Aorta (tissue), 5 donors: ENCODE measurements around the gene ISM2. TPM values are rescaled to one million over a fixed set of nuclear protein-coding genes. Genes with fewer than 3 reads are reported as not detected.

ENCODE experiments used
- ATAC-seq: fragments of 200-7000 bp; cut with Tn5 transposase; one replicate; pipeline ENCODE4 v1.9.1; 2022; ENCODE audit warnings: moderate library complexity; ENCODE audit not compliant: low FRiP score
- DNase-seq, 2 donors: peaks; one replicate each; pipeline ENCODE4 v3.0.0-alpha.2; 2020
- H3K27ac ChIP-seq, 2 donors: one replicate each; pipeline ENCODE4 v1.5.1; 2013; ENCODE audit warnings: low read length in 2 of 2, mild to moderate bottlenecking in 2 of 2, moderate library complexity in 2 of 2, control low read depth in 1 of 2, inconsistent platforms in 1 of 2, low read depth in 1 of 2
- H3K27me3 ChIP-seq, 2 donors: one replicate each; pipeline ENCODE4 v1.6.1; 2013; ENCODE audit warnings: control low read depth in 1 of 2, low read length in 1 of 2, mild to moderate bottlenecking in 1 of 2, moderate library complexity in 1 of 2; ENCODE audit not compliant: insufficient read depth in 2 of 2, control insufficient read depth in 1 of 2
- H3K36me3 ChIP-seq, 2 donors: one replicate each; pipeline ENCODE4 v1.6.1; 2013; ENCODE audit warnings: control low read depth in 1 of 2, low read length in 1 of 2, mild to moderate bottlenecking in 1 of 2; ENCODE audit not compliant: insufficient read depth in 2 of 2, control insufficient read depth in 1 of 2
- H3K4me1 ChIP-seq, 2 donors: one replicate each; pipeline ENCODE4 v1.6.1; 2013; ENCODE audit warnings: low read length in 2 of 2, control low read depth in 1 of 2, mild to moderate bottlenecking in 1 of 2, moderate library complexity in 1 of 2; ENCODE audit not compliant: insufficient read depth in 2 of 2, control insufficient read depth in 1 of 2
- H3K4me3 ChIP-seq, 2 donors: one replicate each; pipeline ENCODE4 v1.5.1; 2013; ENCODE audit warnings: low read length in 2 of 2, control low read depth in 1 of 2, mild to moderate bottlenecking in 1 of 2
- H3K9me3 ChIP-seq: one replicate; pipeline ENCODE4 v1.6.1; 2013; ENCODE audit warnings: mild to moderate bottlenecking, low read length; ENCODE audit not compliant: control insufficient read depth
- WGBS, 2 donors: extraction: QIAGEN DNeasy Blood & Tissue Kit; methylation state at CpG; one replicate each; pipeline ENCODE4 v1.1.7; 2013; 5-methylcytosine and 5-hydroxymethylcytosine counted together
- intact Hi-C, 2 donors: fragments of 100-400 bp; cut with DNase I; formaldehyde crosslinking; loops; one replicate each; pipeline versions ENCODE4 v1.14.2 to v1.15.0; 2022
- polyA plus RNA-seq, 2 donors: library from polyadenylated mRNA; stranded (reverse); fragments of 200-250 nt; gene quantifications; one replicate each; pipeline ENCODE4 v1.2.3, GENCODE V29; 2013
- total RNA-seq, 2 donors: library from RNA; stranded (reverse); fragmentation: NEBNext Ultra II Directional; extraction: Animal tissue kit (Norgen Biotek cat#: 25700); gene quantifications; one replicate each; pipeline ENCODE4 v1.2.1, GENCODE V29; 2021
- donor health status: healthy with polysubstance abuse.
- donor health status: Bipolar disorder and iron deficiency.
- donor health status: DM: no; HTN: no; CAD: no.
- donor health status: DM: no; HTN: no; CAD: no.
- donor health status: DM: yes; HTN: yes; CAD: no.

Gene ISM2
- total and polyA plus RNA-seq, 4 donors, result 0.39 TPM; not detected in 3

DNA sequence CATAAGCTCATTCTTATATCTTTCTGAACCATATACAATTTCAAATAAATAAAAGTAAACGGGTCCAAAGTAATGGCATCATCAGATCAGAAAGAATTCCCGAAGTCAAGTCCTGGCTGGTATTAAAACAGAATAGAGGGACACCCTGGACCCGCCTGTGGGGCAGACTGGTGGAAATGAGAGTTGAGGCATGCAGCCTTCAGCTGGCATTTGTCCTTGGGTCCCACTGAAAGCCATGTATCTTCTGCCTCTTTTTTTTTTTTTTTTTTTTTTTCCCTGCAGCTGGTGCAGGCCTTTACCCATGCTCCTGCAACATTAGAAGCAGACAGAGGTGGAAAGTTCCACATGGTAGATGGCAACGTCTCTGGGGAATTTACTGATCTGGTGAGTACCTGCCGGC, 30.8 kb downstream of the ISM2 start:
- Histone ChIP-seq H3K4me1 (no peaks in the 10 kb centered on the region), H3K4me3 (no peak overlapping the region), H3K36me3 (peaks cover 11 to 15% of the 10 kb centered on the region in 2 donors), H3K9me3 (no peaks in the 10 kb centered on the region), H3K27ac (no peak overlapping the region), H3K27me3 (no peaks in the 10 kb centered on the region)
- DNase-seq (no peak), ATAC-seq (no peak)
- intact Hi-C loops, result no loop called here
- WGBS, 2 donors, result 83 to 86% methylated on average over 5 of the region's 5 CpGs

DNA sequence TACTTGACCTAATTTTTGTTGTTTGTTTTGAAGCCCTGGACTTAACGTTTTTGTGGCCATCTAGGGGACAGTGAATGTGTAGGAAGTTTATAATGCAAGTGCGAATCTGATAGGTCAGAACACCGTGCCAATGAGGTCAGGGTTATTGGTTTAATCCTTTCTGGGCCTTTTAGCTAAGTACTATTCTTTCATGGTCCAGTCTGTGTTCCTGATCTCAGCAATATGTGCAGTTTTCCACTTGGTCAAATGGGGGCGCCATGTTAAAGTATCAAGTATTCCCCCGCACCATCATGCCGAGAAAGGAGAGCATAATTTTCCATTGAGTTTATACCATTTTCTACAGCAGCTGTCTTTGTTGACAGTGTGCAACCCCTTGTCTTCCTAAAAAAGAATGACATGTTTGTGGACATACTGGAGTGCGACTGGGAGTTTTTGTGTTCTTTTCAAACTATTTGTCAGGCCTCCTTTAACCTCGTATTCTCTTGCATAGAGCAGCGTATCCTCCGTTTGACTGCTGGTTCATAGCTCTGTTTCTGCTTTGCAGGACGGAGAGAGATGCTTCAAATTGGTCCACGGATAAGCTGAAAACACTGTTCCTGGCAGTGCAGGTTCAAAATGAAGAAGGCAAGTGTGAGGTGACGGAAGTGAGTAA, 39.4 kb downstream of the ISM2 start:
- intact Hi-C loops, result loop anchor here (2.0 to 10.0 kb wide), 6 partner anchors 88 to 248 kb away; partner anchors contain the start of genes GSTZ1 (in 2 of the 2), POMT2 (in 2 of the 2), SPTLC2 (in 2 of the 2) and ALKBH1 (in 1 of the 2)
- Histone ChIP-seq H3K4me3 (peak overlapping the region; percentile 70 to 89), H3K9me3 (no peaks in the 10 kb centered on the region), H3K4me1 (no peaks in the 10 kb centered on the region), H3K27ac (no peak overlapping the region), H3K27me3 (no peaks in the 10 kb centered on the region), H3K36me3 (peaks cover 6 to 7% of the 10 kb centered on the region in 2 donors)
- peak in 1 of 2 donors; percentile 60 for DNase-seq
- ATAC-seq, result no peak
- WGBS, 2 donors, result 30 to 34% methylated on average over 13 of the region's 13 CpGs

GRCh38 chr14:77458249-77458950, 40.2 kb downstream of the ISM2 start:
- Histone ChIP-seq H3K27ac (peak overlapping the region in 1 of 2 donors; percentile 9), H3K4me1 (no peaks in the 10 kb centered on the region), H3K36me3 (peaks cover 5 to 6% of the 10 kb centered on the region in 2 donors), H3K27me3 (no peaks in the 10 kb centered on the region), H3K4me3 (peak overlapping the region; percentile 70 to 89), H3K9me3 (no peaks in the 10 kb centered on the region)
- ATAC-seq (peak; percentile 0), DNase-seq (no peak)
- WGBS, 2 donors, result 0 to 1% methylated on average over 29 of the region's 29 CpGs
- intact Hi-C loops, result loop anchor here (1.0 to 10.0 kb wide), 7 partner anchors 89 to 249 kb away; partner anchors contain the start of genes GSTZ1 (in 2 of the 2), POMT2 (in 2 of the 2), SPTLC2 (in 2 of the 2) and ALKBH1 (in 1 of the 2)

- DNase-seq (peak; percentile 95 to 98), ATAC-seq (peak; percentile 99)
- H3K27ac ChIP-seq, result peak within 1 kb of the TSS in 1 of 2 donors; percentile 66
- no peaks in the 10 kb centered on the region for H3K27me3 ChIP-seq
- H3K4me3 ChIP-seq, result peak within 1 kb of the TSS; percentile 79 to 89
- H3K36me3 ChIP-seq, result peaks cover 4 to 11% of the 10 kb centered on the region in 2 donors
- H3K9me3 ChIP-seq, result no peaks in the 10 kb centered on the region
- 0 to 1% methylated on average over 50 of the region's 50 CpGs for WGBS, 2 donors
- intact Hi-C loops, result loop anchor here (1.0 to 10.0 kb wide), 7 partner anchors 90 to 250 kb away; partner anchors contain the start of genes GSTZ1 (in 2 of the 2), POMT2 (in 2 of the 2), SPTLC2 (in 2 of the 2) and ALKBH1 (in 1 of the 2)
- no peaks in the 10 kb centered on the region for H3K4me1 ChIP-seq
These were observed 40.9 kb downstream of the ISM2 start, which contains the start of the genes AHSA1 and VIPAS39 for GRCh38 chr14:77457522-77458248. Gene AHSA1 (plus strand): TSS chr14:77458093. CDS start chr14:77458190, 97 bp downstream. Gene VIPAS39 (minus strand): TSS chr14:77457601. CDS start chr14:77454102, 3,499 bp downstream.

GRCh38 chr14:77457115-77457521, 41.5 kb downstream of the ISM2 start:
- Histone ChIP-seq H3K9me3 (no peaks in the 10 kb centered on the region), H3K27me3 (no peaks in the 10 kb centered on the region), H3K4me3 (peak overlapping the region; percentile 65 to 79), H3K27ac (peak overlapping the region in 1 of 2 donors; percentile 55), H3K4me1 (no peaks in the 10 kb centered on the region), H3K36me3 (peaks cover 1 to 11% of the 10 kb centered on the region in 2 donors)
- intact Hi-C loops, result loop anchor here (5.0 to 10.0 kb wide), 4 partner anchors 90 to 250 kb away; partner anchors contain the start of genes GSTZ1 (in 2 of the 2), POMT2 (in 2 of the 2), ALKBH1 (in 1 of the 2) and SLIRP (in 1 of the 2)
- peak in 1 of 2 donors; percentile 52 for DNase-seq
- peak; percentile 2 for ATAC-seq
- 0% methylated on average over 18 of the region's 18 CpGs for WGBS, 2 donors

- ATAC-seq (no peak), DNase-seq (no peak)
- intact Hi-C loops, result loop anchor here (5.0 to 10.0 kb wide), 4 partner anchors 91 to 251 kb away; partner anchors contain the start of genes GSTZ1 (in 2 of the 2), POMT2 (in 2 of the 2), ALKBH1 (in 1 of the 2) and SLIRP (in 1 of the 2)
- no peaks in the 10 kb centered on the region for H3K9me3 ChIP-seq
- peak overlapping the region in 1 of 2 donors; percentile 79 for H3K4me3 ChIP-seq
- H3K4me1 ChIP-seq, result no peaks in the 10 kb centered on the region
- no peaks in the 10 kb centered on the region for H3K27me3 ChIP-seq
- no peak overlapping the region for H3K27ac ChIP-seq
- 75 to 77% methylated on average over 2 of the region's 2 CpGs for WGBS, 2 donors
- H3K36me3 ChIP-seq, result peaks cover 1 to 9% of the 10 kb centered on the region in 2 donors
These were observed 42.5 kb downstream of the ISM2 start for GRCh38 chr14:77455966-77456640.

- no peak for ATAC-seq
- WGBS, 2 donors, result 95 to 97% methylated on average over 2 of the region's 2 CpGs
- H3K27me3 ChIP-seq, result no peaks in the 10 kb centered on the region
- DNase-seq, result no peak
- peaks cover 12 to 15% of the 10 kb centered on the region in 2 donors for H3K36me3 ChIP-seq
- no peaks in the 10 kb centered on the region for H3K9me3 ChIP-seq
- intact Hi-C loops, result no loop called here
- no peaks in the 10 kb centered on the region for H3K4me1 ChIP-seq
- H3K27ac ChIP-seq, result no peak overlapping the region
- no peak overlapping the region for H3K4me3 ChIP-seq
These were observed 56.4 kb downstream of the ISM2 start for GRCh38 chr14:77442196-77442595.
